ENCODE results near the gene SDC3. TPM values are rescaled to one million over a fixed set of nuclear protein-coding genes. Genes with fewer than 3 reads are reported as not detected.

The SDC3 gene
- total and polyA plus RNA-seq, 2 of the 8 experiments (the other 6 are each of a cell fraction or from before 2014, with no cell fraction given), result 7.0 to 27.0 TPM

GRCh38 chr1:30839827-30840359 lies 68.7 kb downstream of the SDC3 start:
- no peak overlapping the region for H3K14ac ChIP-seq (ENCODE audit: insufficient read length)
- no peak overlapping the region for H3K27ac ChIP-seq (ENCODE audit: low read depth, low read length)
- ChIA-PET CTCF (ENCODE audit: partially characterized antibody) (interaction anchor here (0.8 to 2.9 kb wide), 7 partner anchors 23 to 71 kb away, joined by 3 to 19 read pairs (median 4); no protein-coding TSS in a partner anchor), POLR2A (ENCODE audit: partially characterized antibody) (no interaction called here)
- H4K91ac ChIP-seq (replicated peaks; ENCODE audit: insufficient read length, low read length), result no peak overlapping the region
- no peak overlapping the region for H2AFZ ChIP-seq (ENCODE audit: low read length)
- H3K4ac ChIP-seq (replicated peaks; ENCODE audit: insufficient read length, low read depth, low read length), result no peak overlapping the region
- no peaks in the 10 kb centered on the region for H3K27me3 ChIP-seq (replicated peaks in 1 of 4; ENCODE audit: control insufficient read depth in 3 of 4, extremely low read depth in 1 of 4, insufficient read depth in 3 of 4, low read length in 3 of 4)
- H2BK120ac ChIP-seq (replicated peaks; ENCODE audit: low read depth, low read length), result no peak overlapping the region
- no peak overlapping the region for H3K23ac ChIP-seq (ENCODE audit: insufficient read length)
- no peak overlapping the region for H2AK5ac ChIP-seq (ENCODE audit: low read depth, low read length)
- FAIRE-seq, result no peak
- H3K9ac ChIP-seq (replicated peaks in 1 of 4; ENCODE audit: extremely low read depth in 1 of 4, low read depth in 3 of 4, low read length in 3 of 4), result no peak overlapping the region
- H3K23me2 ChIP-seq (ENCODE audit: low read depth, low read length), result peaks cover 6% of the 10 kb centered on the region; the same call in 1 of the 2 replicates
- H3K9me3 ChIP-seq (ENCODE audit: insufficient read depth in 2 of 2, low read depth in 1 of 2, low read length in 1 of 2), result no peaks in the 10 kb centered on the region
- H4K5ac ChIP-seq (ENCODE audit: insufficient read length, low read depth, low read length), result no peak overlapping the region
- no peak overlapping the region for H2BK20ac ChIP-seq (ENCODE audit: low read length)
- no peak overlapping the region for H3K18ac ChIP-seq (ENCODE audit: extremely low read depth, low read length)
- peaks cover 11 to 19% (median 15%) of the 10 kb centered on the region in 4 experiments for H3K4me1 ChIP-seq (replicated peaks in 1 of 4; ENCODE audit: control insufficient read depth in 3 of 4, insufficient read depth in 4 of 4, low read length in 3 of 4)
- no peak overlapping the region for H4K8ac ChIP-seq (ENCODE audit: extremely low read depth, insufficient read depth, low read length)
- no peaks in the 10 kb centered on the region for H3K79me1 ChIP-seq (ENCODE audit: low read depth, low read length)
- WGBS, 2 experiments (ENCODE audit: extremely low coverage in 1 of 2, insufficient coverage in 1 of 2, insufficient read length in 1 of 2, insufficient replicate concordance in 2 of 2, low coverage in 1 of 2, low lambda C conversion rate in 2 of 2, missing lambda C conversion rate in 1 of 2), result 97 to 100% methylated on average over 2 of the region's 3 CpGs
- DNase-seq (ENCODE audit: low read depth in 1 of 2, low spot score in 2 of 2), result no peak
- no peak overlapping the region for H2BK15ac ChIP-seq (ENCODE audit: low read length)
- H3K56ac ChIP-seq (replicated peaks; ENCODE audit: insufficient read length, low read depth, low read length), result no peak overlapping the region
- H3K36me3 ChIP-seq (ENCODE audit: control insufficient read depth in 2 of 4, insufficient read depth in 4 of 4, low read length in 3 of 4), result no peaks in the 10 kb centered on the region
- H3K4me3 ChIP-seq (ENCODE audit: extremely low read depth in 1 of 4, insufficient read depth in 2 of 4, low read depth in 3 of 4, low read length in 4 of 4), result no peak overlapping the region
- no peak overlapping the region for H3K4me2 ChIP-seq (ENCODE audit: insufficient read depth in 1 of 2, low read depth in 2 of 2, low read length in 2 of 2)
- H4K20me1 ChIP-seq (replicated peaks in 1 of 2; ENCODE audit: control insufficient read depth in 1 of 2, insufficient read depth in 2 of 2, low read length in 2 of 2), result no peaks in the 10 kb centered on the region
- no peaks in the 10 kb centered on the region for H3K79me2 ChIP-seq (ENCODE audit: control insufficient read depth in 1 of 2, insufficient read depth in 2 of 2, low read length in 2 of 2)
- no peak overlapping the region for H2BK5ac ChIP-seq (ENCODE audit: low read depth, low read length)
- H2BK12ac ChIP-seq (ENCODE audit: low read depth, low read length), result no peak overlapping the region
- TF ChIP-seq ZNF274 (IDR thresholded peaks at IDR 0.05; ENCODE audit: borderline replicate concordance, extremely low read depth, low read length), result no peak
- TF ChIP-seq NRF1 (IDR thresholded peaks at IDR 0.05; ENCODE audit: low read depth, low read length), result no peak
- TF ChIP-seq MAX (IDR thresholded peaks at IDR 0.05), result no peak
- TF ChIP-seq YY1 (IDR thresholded peaks at IDR 0.05; ENCODE audit: low read depth, low read length), result no peak
- no peak for TF ChIP-seq HDAC6 (IDR thresholded peaks at IDR 0.05; ENCODE audit: low read depth, low read length)
- no peak for TF ChIP-seq BACH1 (IDR thresholded peaks at IDR 0.05; ENCODE audit: low read length)
- TF ChIP-seq RBBP5 (IDR thresholded peaks at IDR 0.05; ENCODE audit: borderline replicate concordance, low read depth, low read length), result no peak
- TF ChIP-seq TAF7 (optimal IDR thresholded peaks at IDR 0.05; ENCODE audit: borderline replicate concordance, low read depth, low read length), result no peak
